ENCODE measurements around the gene HIVEP3.

HIVEP3 gene

GRCh38 chr1:41537788-41538351 is 380.9 kb downstream of the HIVEP3 start:
- DNase-seq (ENCODE audit: low read depth) = no peak
- no peak overlapping the region for H3K4me3 ChIP-seq (ENCODE audit: low read depth, low read length)
- TF ChIP-seq CTCF (IDR thresholded peaks at IDR 0.05; ENCODE audit: low read depth, low read length, missing control alignments) = no peak

GRCh38 chr1:41537251-41537650 is 381.5 kb downstream of the HIVEP3 start:
- no peak for TF ChIP-seq CTCF (IDR thresholded peaks at IDR 0.05; ENCODE audit: low read depth, low read length, missing control alignments)
- DNase-seq (ENCODE audit: low read depth) = no peak

GRCh38 chr1:41536361-41536802 is 382.3 kb downstream of the HIVEP3 start:
- no peak overlapping the region for H3K4me3 ChIP-seq (ENCODE audit: low read depth, low read length)

More at GRCh38 chr1:41537251-41537650, 381.5 kb downstream of the HIVEP3 start:
- no peak overlapping the region for H3K4me3 ChIP-seq (ENCODE audit: low read depth, low read length)

GRCh38 chr1:41535716-41536115 is 383.0 kb downstream of the HIVEP3 start:
- H3K4me3 ChIP-seq (ENCODE audit: low read depth, low read length) = no peak overlapping the region
- DNase-seq (ENCODE audit: low read depth) = no peak
- TF ChIP-seq CTCF (IDR thresholded peaks at IDR 0.05; ENCODE audit: low read depth, low read length, missing control alignments) = no peak

More at GRCh38 chr1:41536361-41536802, 382.3 kb downstream of the HIVEP3 start:
- no peak for DNase-seq (ENCODE audit: low read depth)
- TF ChIP-seq CTCF (IDR thresholded peaks at IDR 0.05; ENCODE audit: low read depth, low read length, missing control alignments) = no peak

GRCh38 chr1:41535276-41535675 is 383.4 kb downstream of the HIVEP3 start:
- no peak for TF ChIP-seq CTCF (IDR thresholded peaks at IDR 0.05; ENCODE audit: low read depth, low read length, missing control alignments)
- DNase-seq (ENCODE audit: low read depth) = no peak
- H3K4me3 ChIP-seq (ENCODE audit: low read depth, low read length) = no peak overlapping the region

- DNase-seq (ENCODE audit: low read depth) = no peak
- no peak for TF ChIP-seq CTCF (IDR thresholded peaks at IDR 0.05; ENCODE audit: low read depth, low read length, missing control alignments)
- H3K4me3 ChIP-seq (ENCODE audit: low read depth, low read length) = no peak overlapping the region
Measured at GRCh38 chr1:41534181-41535076, 384.3 kb downstream of the HIVEP3 start.

Measured in GM12864 (cell line).